ENCODE measurements around the gene FOXP1. TPM values are rescaled to one million over a fixed set of nuclear protein-coding genes. Genes with fewer than 3 reads are reported as not detected.

Gene FOXP1
- total and polyA plus RNA-seq, 12 donors, result 4.8 to 56.0 (median 43.8) TPM

DNA sequence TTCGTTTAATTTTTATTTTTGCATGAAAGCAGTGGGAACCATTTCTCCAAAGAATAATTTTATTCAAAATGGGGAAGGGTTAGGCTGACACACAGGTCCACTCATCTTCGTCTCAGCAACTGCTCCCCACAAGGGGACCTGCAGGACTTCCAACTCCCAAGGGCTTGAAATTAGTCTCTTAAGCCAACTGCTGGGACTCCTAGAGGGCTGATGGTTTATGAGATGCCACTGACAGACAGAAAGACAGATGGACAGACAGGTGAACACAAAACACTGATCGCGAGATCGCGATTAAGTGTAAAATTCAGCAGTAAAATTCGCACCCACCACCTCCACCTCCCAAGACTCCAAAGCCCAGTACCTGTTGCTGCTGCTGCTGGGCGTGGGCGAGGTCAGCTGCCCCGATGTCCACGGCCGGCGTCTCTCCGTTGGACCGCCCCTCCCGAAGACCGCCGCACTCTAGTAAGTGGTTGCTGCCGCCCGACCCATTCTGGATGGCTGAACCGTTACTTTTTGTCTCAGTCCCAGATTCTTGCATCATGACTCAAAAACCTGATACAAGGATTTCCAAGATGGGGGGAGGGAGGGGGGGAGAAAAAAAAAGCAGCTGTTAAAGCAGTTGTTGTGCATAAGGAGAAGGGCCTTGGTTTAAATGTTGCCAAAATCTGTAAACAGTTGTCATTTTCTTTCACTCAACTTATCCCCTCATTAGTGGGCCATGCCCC is 385.5 kb downstream of the FOXP1 start:
- H3K9me3 ChIP-seq, result no peaks in the 10 kb centered on the region
- intact Hi-C loops (cut with DNase I), result no loop called here
- TF ChIP-seq, protein P1, sequence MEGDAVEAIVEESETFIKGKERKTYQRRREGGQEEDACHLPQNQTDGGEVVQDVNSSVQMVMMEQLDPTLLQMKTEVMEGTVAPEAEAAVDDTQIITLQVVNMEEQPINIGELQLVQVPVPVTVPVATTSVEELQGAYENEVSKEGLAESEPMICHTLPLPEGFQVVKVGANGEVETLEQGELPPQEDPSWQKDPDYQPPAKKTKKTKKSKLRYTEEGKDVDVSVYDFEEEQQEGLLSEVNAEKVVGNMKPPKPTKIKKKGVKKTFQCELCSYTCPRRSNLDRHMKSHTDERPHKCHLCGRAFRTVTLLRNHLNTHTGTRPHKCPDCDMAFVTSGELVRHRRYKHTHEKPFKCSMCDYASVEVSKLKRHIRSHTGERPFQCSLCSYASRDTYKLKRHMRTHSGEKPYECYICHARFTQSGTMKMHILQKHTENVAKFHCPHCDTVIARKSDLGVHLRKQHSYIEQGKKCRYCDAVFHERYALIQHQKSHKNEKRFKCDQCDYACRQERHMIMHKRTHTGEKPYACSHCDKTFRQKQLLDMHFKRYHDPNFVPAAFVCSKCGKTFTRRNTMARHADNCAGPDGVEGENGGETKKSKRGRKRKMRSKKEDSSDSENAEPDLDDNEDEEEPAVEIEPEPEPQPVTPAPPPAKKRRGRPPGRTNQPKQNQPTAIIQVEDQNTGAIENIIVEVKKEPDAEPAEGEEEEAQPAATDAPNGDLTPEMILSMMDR (IDR thresholded peaks at IDR 0.05), result no peak
- H3K27me3 ChIP-seq, result no peaks in the 10 kb centered on the region
- no peak for ATAC-seq
- peaks cover 0 to 11% (median 0%) of the 10 kb centered on the region in 9 donors for H3K36me3 ChIP-seq
- 97% methylated on average over 21 of the region's 21 CpGs for WGBS, 2 donors
- H3K4me3 ChIP-seq, result no peak overlapping the region
- no peak for DNase-seq
- no peak overlapping the region for H3K27ac ChIP-seq
- peaks cover 0 to 19% (median 17%) of the 10 kb centered on the region in 9 donors for H3K4me1 ChIP-seq

DNA sequence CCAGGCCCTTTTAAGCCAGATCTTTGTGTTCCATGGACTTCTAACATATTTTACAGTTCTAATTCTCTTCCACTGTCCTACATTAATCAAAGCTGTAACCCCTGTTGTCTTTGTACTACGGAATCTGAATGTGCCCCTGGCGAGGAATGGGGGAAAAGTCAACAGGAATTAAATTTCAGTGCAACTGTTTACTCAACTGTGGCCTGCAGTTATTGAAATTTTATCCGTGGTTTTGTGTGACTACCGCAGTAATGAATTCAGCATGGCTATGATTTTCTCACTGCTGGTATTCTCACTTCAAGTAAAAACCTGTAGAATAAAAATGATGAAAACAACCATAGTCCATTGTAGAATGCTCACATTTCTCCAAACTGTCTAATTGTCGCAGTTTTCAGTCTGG is 388.0 kb downstream of the FOXP1 start:
- intact Hi-C loops (cut with DNase I), result no loop called here
- Histone ChIP-seq H3K9me3 (no peaks in the 10 kb centered on the region), H3K4me3 (no peak overlapping the region), H3K27me3 (no peaks in the 10 kb centered on the region), H3K27ac (no peak overlapping the region), H3K36me3 (peaks cover 0 to 11% (median 0%) of the 10 kb centered on the region in 9 donors), H3K4me1 (peaks cover 0 to 12% (median 3%) of the 10 kb centered on the region in 9 donors)
- WGBS, 2 donors, result 87 to 90% methylated on average over 5 of the region's 5 CpGs
- no peak for DNase-seq
- TF ChIP-seq, protein P1 (IDR thresholded peaks at IDR 0.05), result no peak
- ATAC-seq, result no peak

DNA sequence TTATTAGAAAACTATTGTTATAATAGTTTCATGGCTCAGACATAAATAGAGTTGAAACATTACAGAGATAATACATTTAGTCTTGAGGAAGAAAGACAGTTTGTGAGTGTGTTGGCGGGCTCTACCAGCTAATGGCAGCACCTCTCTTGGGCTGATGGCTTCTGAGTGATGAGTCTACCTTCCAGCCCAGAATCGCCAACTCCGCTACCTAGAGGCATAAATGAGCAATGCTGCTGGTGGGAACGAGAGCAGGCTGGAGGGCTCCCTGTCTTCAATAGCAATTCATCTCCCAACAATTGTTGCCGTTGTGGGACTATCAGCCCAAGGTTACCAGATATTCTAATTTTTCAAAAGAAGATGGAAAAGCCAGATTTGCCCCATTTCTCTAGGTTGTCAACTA is 388.7 kb downstream of the FOXP1 start:
- DNase-seq, result no peak
- Histone ChIP-seq H3K36me3 (peaks cover 0 to 11% (median 0%) of the 10 kb centered on the region in 9 donors), H3K4me1 (peaks cover 0 to 12% (median 3%) of the 10 kb centered on the region in 9 donors), H3K27ac (no peak overlapping the region), H3K4me3 (no peak overlapping the region), H3K9me3 (no peaks in the 10 kb centered on the region), H3K27me3 (no peaks in the 10 kb centered on the region)
- TF ChIP-seq, protein P1 (IDR thresholded peaks at IDR 0.05), result no peak
- intact Hi-C loops (cut with DNase I), result no loop called here
- ATAC-seq, result no peak
- 98 to 99% methylated on average over 5 of the region's 5 CpGs for WGBS, 2 donors

DNA sequence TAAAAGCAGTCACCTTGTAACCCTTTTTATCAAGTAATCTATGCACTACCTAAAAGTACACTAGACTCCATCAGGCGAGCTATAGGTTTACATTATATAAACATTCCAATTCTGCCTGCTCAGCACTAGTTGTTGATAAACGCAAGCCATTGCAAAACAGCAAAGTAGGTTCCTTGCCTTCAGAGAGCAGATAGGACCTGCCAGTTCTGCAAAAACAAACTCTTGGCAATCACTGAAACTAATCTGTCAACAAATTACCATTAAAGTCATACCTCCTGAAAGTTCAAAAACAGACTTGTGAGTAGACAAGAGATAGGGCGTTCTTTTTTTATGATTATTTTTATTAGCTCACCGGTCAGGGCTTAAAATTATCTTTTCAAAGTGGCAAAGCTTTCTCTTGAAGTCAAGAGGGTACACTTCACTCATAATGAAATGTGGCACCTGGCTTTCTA is 392.5 kb downstream of the FOXP1 start:
- Histone ChIP-seq H3K4me3 (no peak overlapping the region), H3K36me3 (peaks cover 0 to 11% (median 0%) of the 10 kb centered on the region in 9 donors), H3K27ac (no peak overlapping the region), H3K4me1 (peaks cover 0 to 25% (median 8%) of the 10 kb centered on the region in 9 donors), H3K27me3 (no peaks in the 10 kb centered on the region), H3K9me3 (no peaks in the 10 kb centered on the region)
- 48 to 65% methylated on average over 4 of the region's 4 CpGs for WGBS, 2 donors
- DNase-seq, result no peak
- TF ChIP-seq, protein P1 (IDR thresholded peaks at IDR 0.05), result no peak
- intact Hi-C loops (cut with DNase I), result no loop called here
- peak in 3 of 8 donors; percentile 28 to 53 (median 31) for ATAC-seq

Data from heart right ventricle (tissue), 16 donors.